Esophagus muscularis mucosa (tissue), 4 donors: Measurements from ENCODE around the gene MFRP. TPM values are rescaled to one million over a fixed set of nuclear protein-coding genes. Genes with fewer than 3 reads are reported as not detected.
A peak's percentile ranks its signal among the peaks of the same experiment; 100 is the strongest.

Experiments
- DNase-seq: peaks from one replicate; pipeline ENCODE4 v3.0.0-alpha.2; 2017; ENCODE audit errors: extremely low spot score
- H3K27ac ChIP-seq, 4 donors: fragments of 200-600 bp; sonication (generic); replicated peaks in 1 of 4; 1 replicate in 3 of 4; 2 replicates in 1 of 4; pipeline ENCODE4 v1.5.1; 2016 to 2019; ENCODE audit warnings: mild to moderate bottlenecking in 1 of 4
- H3K27me3 ChIP-seq, 4 donors: fragments of 200-600 bp; sonication (generic); one replicate each; pipeline versions ENCODE4 v1.5.1 to v1.6.0; 2016 to 2019
- H3K36me3 ChIP-seq, 4 donors: fragments of 200-600 bp; sonication (generic); one replicate each; pipeline ENCODE4 v1.5.1; 2016 to 2019
- H3K4me1 ChIP-seq, 4 donors: fragments of 200-600 bp; sonication (generic); one replicate each; pipeline ENCODE4 v1.5.1; 2016 to 2019
- H3K4me3 ChIP-seq, 4 donors: fragments of 200-600 bp; sonication (generic); 1 replicate in 2 of 4; 2 replicates in 2 of 4; pipeline ENCODE4 v1.5.1; 2016 to 2019; ENCODE audit warnings: mild to moderate bottlenecking in 4 of 4, moderate library complexity in 1 of 4
- H3K9me3 ChIP-seq, 4 donors: fragments of 200-600 bp; sonication (generic); 1 replicate in 3 of 4; 2 replicates in 1 of 4; pipeline ENCODE4 v1.5.1; 2016 to 2019
- EP300 ChIP-seq: sonication (generic); formaldehyde crosslinking; IDR thresholded peaks from one replicate; pipeline ENCODE4 v1.6.1; 2017; ENCODE audit warnings: antibody characterized with exemption
- POLR2A ChIP-seq: fragments of 450-650 bp; IDR thresholded peaks from one replicate; pipeline ENCODE4 v1.6.1; 2017; ENCODE audit warnings: antibody characterized with exemption, moderate library complexity, mild to moderate bottlenecking, low read depth
- POLR2AphosphoS5 ChIP-seq, 2 donors: sonication (generic); formaldehyde crosslinking; IDR thresholded peaks; one replicate each; pipeline ENCODE4 v1.6.1; 2017; ENCODE audit warnings: antibody characterized with exemption in 2 of 2
- WGBS: methylation state at CpG from one replicate; pipeline ENCODE4 v1.1.5; 2018; 5-methylcytosine and 5-hydroxymethylcytosine counted together
- intact Hi-C: fragments of 100-400 bp; cut with DNase I; formaldehyde crosslinking; loops from one replicate; pipeline ENCODE4 v1.15.1; 2023
- total RNA-seq, 4 donors: library from RNA; depleted of rRNA; stranded (reverse); fragments of >200 nt; gene quantifications; one replicate each; pipeline versions ENCODE4 v1.1.0 to v1.2.1, GENCODE V29; 2016
- TF ChIP-seq, protein P1 (sequence below), 3 experiments: fragments of 200-600 bp in 2 of 3; fragments of 450-650 bp in 1 of 3; sonication (generic) in 2 of 3; IDR thresholded peaks; one replicate each; pipeline ENCODE4 v1.5.1; 2017 to 2019; ENCODE audit warnings: antibody characterized with exemption in 3 of 3, mild to moderate bottlenecking in 2 of 3, moderate library complexity in 1 of 3

Gene MFRP
- total RNA-seq, 4 donors from 2014 or later: 0.11 TPM; not detected in 3

DNA sequence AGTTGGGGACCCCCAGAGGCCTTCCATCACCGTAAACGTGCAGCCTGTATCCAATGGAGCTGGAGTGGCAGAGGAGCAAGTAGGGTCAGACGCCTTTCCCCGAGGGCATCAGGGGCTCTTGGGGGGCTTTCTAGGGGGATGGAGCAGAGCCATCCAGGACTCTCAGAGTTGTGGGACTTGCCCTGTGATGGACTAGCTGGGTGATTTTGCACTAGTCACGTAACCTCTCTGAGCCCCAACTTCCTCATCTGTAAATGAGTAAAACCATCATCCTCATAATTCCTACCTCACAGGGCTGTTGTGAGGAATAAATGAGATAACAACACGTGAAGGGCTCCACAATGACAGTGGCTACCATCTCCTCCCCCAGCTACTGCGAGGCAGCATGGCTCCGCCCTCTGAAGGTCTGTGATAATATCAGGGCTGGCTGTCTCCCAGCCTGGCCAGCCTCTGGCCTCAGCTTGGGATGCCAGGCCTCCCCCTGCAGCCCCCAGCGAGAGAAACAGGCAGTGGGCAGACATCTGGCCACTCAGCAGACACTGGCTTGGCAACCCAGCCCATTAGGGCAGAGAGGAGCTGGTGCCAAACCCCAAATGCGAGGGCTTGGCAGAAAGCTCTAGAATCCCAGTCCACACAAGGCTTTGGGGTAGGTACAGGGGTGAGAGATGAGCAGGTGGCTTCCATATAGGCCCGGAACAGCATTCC, 28.3 kb upstream of the MFRP start:
- no peak overlapping the region for H3K4me3 ChIP-seq
- WGBS: 33% methylated on average over 8 of the region's 11 CpGs
- intact Hi-C loops: loop anchor here (1.0 kb wide), 1 partner anchor 18 kb away; no protein-coding TSS in a partner anchor
- TF ChIP-seq EP300 (no peak), POLR2AphosphoS5 (IDR thresholded peaks at IDR 0.05) (no peak), POLR2A (no peak)
- TF ChIP-seq, protein P1, sequence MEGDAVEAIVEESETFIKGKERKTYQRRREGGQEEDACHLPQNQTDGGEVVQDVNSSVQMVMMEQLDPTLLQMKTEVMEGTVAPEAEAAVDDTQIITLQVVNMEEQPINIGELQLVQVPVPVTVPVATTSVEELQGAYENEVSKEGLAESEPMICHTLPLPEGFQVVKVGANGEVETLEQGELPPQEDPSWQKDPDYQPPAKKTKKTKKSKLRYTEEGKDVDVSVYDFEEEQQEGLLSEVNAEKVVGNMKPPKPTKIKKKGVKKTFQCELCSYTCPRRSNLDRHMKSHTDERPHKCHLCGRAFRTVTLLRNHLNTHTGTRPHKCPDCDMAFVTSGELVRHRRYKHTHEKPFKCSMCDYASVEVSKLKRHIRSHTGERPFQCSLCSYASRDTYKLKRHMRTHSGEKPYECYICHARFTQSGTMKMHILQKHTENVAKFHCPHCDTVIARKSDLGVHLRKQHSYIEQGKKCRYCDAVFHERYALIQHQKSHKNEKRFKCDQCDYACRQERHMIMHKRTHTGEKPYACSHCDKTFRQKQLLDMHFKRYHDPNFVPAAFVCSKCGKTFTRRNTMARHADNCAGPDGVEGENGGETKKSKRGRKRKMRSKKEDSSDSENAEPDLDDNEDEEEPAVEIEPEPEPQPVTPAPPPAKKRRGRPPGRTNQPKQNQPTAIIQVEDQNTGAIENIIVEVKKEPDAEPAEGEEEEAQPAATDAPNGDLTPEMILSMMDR (IDR thresholded peaks at IDR 0.05): no peak
- peaks cover 65 to 81% (median 75%) of the 10 kb centered on the region in 4 donors for H3K4me1 ChIP-seq
- peaks cover 0 to 4% (median 0%) of the 10 kb centered on the region in 4 donors for H3K36me3 ChIP-seq
- H3K27ac ChIP-seq: peak overlapping the region; percentile 83 to 93 (median 88)
- no peaks in the 10 kb centered on the region for H3K9me3 ChIP-seq
- no peak for DNase-seq
- H3K27me3 ChIP-seq: no peaks in the 10 kb centered on the region

DNA sequence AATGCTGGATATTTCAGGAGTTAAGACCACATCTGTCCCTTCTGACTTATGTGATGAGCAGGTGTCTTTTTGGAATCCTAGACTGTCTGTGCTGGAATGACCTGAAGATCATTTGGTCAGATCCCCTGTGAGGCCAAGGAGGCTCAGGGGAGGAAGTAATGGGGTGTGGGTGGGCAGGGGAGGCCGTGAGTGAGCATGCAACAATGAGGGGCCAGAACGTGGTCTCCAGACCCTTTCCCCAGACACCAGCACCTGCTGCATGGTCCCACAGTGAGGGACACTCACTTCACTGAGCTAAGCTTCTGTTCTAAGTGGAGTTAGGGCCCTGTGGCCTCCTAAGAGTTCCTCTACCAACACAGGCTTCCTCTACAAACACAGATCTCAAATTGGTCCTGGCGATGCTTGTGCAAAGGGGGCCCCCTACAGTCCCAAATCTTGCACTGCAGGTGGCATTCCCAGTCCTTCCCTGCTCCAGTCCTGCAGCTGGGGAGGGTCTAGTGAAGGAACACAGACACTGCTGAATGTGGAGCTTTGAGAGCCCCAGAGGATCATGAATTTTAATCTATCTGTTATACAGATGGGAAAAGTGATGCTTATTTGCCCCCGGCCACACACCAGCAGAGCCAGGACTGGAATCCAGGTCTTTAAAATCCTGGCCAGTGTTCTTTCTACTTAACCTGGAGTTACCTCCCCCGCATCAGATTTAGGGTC, 27.6 kb upstream of the MFRP start:
- WGBS: 48% methylated on average over 5 of the region's 5 CpGs
- DNase-seq: peak; percentile 95
- Histone ChIP-seq H3K36me3 (peaks cover 0 to 4% (median 0%) of the 10 kb centered on the region in 4 donors), H3K27me3 (no peaks in the 10 kb centered on the region), H3K9me3 (no peaks in the 10 kb centered on the region), H3K4me3 (no peak overlapping the region), H3K27ac (peak overlapping the region; percentile 83 to 93 (median 88)), H3K4me1 (peaks cover 73 to 86% (median 82%) of the 10 kb centered on the region in 4 donors)
- TF ChIP-seq, protein P1 (IDR thresholded peaks at IDR 0.05): peak; percentile 93 to 97 (median 96)
- TF ChIP-seq POLR2AphosphoS5 (IDR thresholded peaks at IDR 0.05): peak; percentile 41 to 59
- no peak for TF ChIP-seq EP300
- no peak for TF ChIP-seq POLR2A
- intact Hi-C loops: loop anchor here (1.0 kb wide), 1 partner anchor 18 kb away; no protein-coding TSS in a partner anchor

DNA sequence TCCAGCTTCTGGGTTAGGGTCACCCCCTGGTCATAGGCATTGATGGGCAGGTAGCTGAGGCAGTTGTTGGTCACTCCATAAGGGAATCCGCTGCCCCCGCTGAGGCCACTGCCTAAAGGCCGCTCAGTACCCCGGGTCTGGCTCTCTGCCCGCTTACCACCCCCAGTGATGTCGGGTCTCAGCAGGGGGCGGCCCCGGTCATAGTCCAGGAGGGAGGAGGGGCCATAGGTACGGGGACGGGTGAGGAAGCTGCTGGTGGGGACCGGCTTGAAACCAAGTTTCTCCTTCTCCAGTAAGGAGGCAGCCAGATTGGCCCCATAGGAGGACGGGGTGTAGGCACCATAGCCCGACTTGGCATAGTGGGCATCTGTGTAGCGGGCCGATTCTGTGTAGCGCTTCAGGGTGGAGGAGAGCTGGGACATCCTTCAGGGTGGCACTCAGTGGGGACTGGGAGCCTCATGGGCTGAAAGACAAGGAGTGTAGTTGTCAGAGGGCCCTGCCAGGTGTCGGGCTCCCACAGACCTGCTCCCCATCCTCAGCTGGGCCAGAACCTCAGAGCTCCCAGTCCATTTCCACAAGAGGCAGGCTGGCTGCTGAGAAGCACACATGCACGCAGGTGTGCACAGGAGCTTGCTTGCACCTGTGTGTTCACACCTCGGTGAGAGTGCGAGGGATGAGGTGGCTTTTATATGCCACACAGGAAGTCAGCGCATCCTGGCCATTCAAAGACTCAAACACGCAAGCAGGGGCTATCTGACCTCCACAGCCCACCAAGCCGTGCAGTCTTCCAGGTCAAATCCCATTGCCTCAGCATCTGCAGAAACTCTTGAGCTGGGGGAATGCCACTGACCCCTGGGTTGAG, 26.8 kb upstream of the MFRP start:
- H3K27ac ChIP-seq: peak overlapping the region in 3 of 4 donors; percentile 83 to 93 (median 89)
- 78% methylated on average over 15 of the region's 23 CpGs for WGBS
- no peak for DNase-seq

More for the DNA sequence above, 26.8 kb upstream of the MFRP start:
- intact Hi-C loops: no loop called here
- Histone ChIP-seq H3K4me3 (no peak overlapping the region), H3K4me1 (peaks cover 80 to 94% (median 88%) of the 10 kb centered on the region in 4 donors), H3K36me3 (peaks cover 0 to 4% (median 0%) of the 10 kb centered on the region in 4 donors), H3K27me3 (no peaks in the 10 kb centered on the region), H3K9me3 (no peaks in the 10 kb centered on the region)
- TF ChIP-seq POLR2A (no peak), POLR2AphosphoS5 (IDR thresholded peaks at IDR 0.05) (no peak), EP300 (no peak)
- TF ChIP-seq, protein P1 (IDR thresholded peaks at IDR 0.05): no peak
